ENCODE data around the gene TBC1D19.

TBC1D19 gene

DNA sequence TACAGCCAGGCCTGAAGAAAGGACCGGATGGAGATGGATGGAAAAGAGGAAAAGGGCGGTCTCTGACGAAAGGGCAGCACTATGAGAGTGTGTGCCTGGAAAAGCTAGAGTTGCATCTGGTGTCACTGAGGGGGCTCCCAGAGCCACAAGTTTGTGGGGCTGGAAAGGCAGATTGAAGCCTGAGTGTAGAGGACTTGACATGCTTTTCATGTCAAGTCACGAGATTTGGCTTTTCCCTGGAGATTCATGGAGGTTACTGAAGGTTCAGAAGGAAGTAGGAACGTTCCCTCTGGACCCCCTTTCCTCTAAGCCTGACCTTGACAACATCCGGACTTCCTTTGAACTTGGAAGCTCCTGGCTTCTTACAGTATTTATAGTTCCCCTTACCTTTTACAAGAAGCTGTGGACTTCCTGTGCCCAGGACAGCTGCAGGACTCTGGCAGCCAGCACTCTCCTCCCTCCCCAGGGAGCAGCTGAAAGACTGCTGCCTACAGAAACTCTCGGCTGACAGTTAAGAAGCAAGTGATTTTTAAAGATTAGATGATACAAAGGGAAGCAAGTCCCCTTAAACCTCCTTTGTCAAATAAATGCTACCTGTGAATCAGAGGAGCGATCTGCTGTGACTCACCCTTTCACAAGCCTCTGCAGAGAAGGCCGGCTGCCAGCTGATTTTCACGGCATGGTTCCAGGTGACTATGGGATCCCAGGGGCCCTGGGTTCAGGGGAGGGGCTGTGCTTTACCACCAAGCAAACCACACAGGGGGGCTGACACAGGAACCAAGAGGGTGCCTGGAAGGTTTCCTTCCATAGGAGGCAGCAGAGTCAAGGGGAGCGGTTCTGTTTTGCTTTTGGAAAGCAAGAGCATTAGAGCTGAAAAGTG lies 203.8 kb downstream of the TBC1D19 start:
- Histone ChIP-seq H3K4me3 (ENCODE audit: low read length in 2 of 2) (no peak overlapping the region), H3K36me3 (ENCODE audit: control insufficient read depth in 2 of 2, insufficient read depth in 2 of 2, low read length in 2 of 2) (peaks cover 0 to 2% of the 10 kb centered on the region in 2 donors), H3K27ac (ENCODE audit: low read length) (peak overlapping the region; percentile 13), H3K27me3 (ENCODE audit: control insufficient read depth in 1 of 2, insufficient read depth in 2 of 2, low read length in 2 of 2) (no peaks in the 10 kb centered on the region), H3K9ac (ENCODE audit: low read length in 2 of 2) (no peak overlapping the region), H3K9me3 (ENCODE audit: control insufficient read depth in 2 of 2, low read length in 2 of 2) (no peaks in the 10 kb centered on the region), H3K4me1 (ENCODE audit: control insufficient read depth, insufficient read depth, low read length) (peaks cover 7% of the 10 kb centered on the region)

DNA sequence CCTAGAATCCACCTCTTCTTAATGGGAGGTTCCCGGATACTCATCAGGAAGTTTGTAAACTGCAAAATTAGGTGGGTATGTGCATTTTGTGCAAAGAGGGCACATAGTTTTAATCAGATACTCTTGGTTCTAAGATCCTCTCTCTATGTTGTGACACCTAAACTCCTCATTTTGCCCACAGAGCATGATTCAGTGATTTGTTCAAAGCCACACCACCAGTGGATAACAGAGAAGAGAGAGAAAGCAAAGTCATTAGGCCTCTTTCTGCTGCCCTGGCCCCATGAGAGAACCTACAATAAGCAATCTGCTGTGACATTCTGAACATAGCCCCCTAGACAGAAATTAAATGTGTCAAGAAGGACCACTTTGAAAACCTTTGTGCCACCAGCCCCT lies 204.5 kb downstream of the TBC1D19 start:
- Histone ChIP-seq H3K9ac (ENCODE audit: low read length in 2 of 2) (no peak overlapping the region), H3K36me3 (ENCODE audit: control insufficient read depth in 2 of 2, insufficient read depth in 2 of 2, low read length in 2 of 2) (peaks cover 0 to 2% of the 10 kb centered on the region in 2 donors), H3K9me3 (ENCODE audit: control insufficient read depth in 2 of 2, low read length in 2 of 2) (no peaks in the 10 kb centered on the region), H3K4me3 (ENCODE audit: low read length in 2 of 2) (no peak overlapping the region), H3K27ac (ENCODE audit: low read length) (peak overlapping the region; percentile 13), H3K27me3 (ENCODE audit: control insufficient read depth in 1 of 2, insufficient read depth in 2 of 2, low read length in 2 of 2) (no peaks in the 10 kb centered on the region), H3K4me1 (ENCODE audit: control insufficient read depth, insufficient read depth, low read length) (peaks cover 7% of the 10 kb centered on the region)

DNA sequence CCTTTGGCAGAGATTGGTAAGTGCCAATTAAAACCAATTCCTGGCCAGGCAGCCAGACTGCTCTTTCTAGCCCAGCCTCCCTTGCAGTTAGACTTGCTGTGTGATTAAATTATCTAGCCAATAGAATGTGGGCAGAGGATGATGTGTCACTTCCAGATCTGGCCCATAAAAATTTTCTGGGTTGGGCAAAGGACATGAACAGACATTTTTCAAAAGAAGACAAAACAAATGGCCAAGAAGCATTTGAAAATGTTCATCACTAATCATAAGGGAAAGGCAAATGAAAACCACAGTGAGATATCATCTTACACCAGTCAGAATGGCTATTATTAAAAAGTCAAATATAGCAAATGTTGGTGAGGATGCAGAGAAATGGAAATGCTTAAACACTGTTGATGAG lies 205.3 kb downstream of the TBC1D19 start:
- H3K36me3 ChIP-seq (ENCODE audit: control insufficient read depth in 2 of 2, insufficient read depth in 2 of 2, low read length in 2 of 2): no peaks in the 10 kb centered on the region
- H3K4me3 ChIP-seq (ENCODE audit: low read length in 2 of 2): no peak overlapping the region
- H3K27ac ChIP-seq (ENCODE audit: low read length): no peak overlapping the region
- H3K9ac ChIP-seq (ENCODE audit: low read length in 2 of 2): no peak overlapping the region
- H3K4me1 ChIP-seq (ENCODE audit: control insufficient read depth, insufficient read depth, low read length): peaks cover 7% of the 10 kb centered on the region
- no peaks in the 10 kb centered on the region for H3K9me3 ChIP-seq (ENCODE audit: control insufficient read depth in 2 of 2, low read length in 2 of 2)
- no peaks in the 10 kb centered on the region for H3K27me3 ChIP-seq (ENCODE audit: control insufficient read depth in 1 of 2, insufficient read depth in 2 of 2, low read length in 2 of 2)

DNA sequence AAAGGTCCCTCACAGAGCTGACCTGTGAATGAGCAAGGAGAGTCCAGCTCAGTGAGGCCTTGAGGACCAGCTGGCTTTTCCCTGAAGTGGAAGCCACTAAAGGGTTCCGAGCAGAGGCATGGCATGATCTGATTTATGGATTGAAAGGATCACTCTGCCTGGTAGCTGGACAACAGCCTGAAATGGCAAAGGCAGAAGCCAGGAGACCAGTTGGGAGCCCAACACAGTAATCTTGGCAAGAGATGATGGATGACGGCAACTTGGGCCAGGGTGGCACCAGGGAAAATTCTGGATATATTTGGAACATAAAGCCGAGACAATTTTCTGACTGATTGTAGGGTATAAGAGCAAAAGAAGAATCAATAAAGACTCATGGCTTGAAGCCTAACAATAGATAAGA lies 207.5 kb downstream of the TBC1D19 start:
- Histone ChIP-seq H3K4me3 (ENCODE audit: low read length in 2 of 2) (no peak overlapping the region), H3K36me3 (ENCODE audit: control insufficient read depth in 2 of 2, insufficient read depth in 2 of 2, low read length in 2 of 2) (no peaks in the 10 kb centered on the region), H3K4me1 (ENCODE audit: control insufficient read depth, insufficient read depth, low read length) (peaks cover 7% of the 10 kb centered on the region), H3K27me3 (ENCODE audit: control insufficient read depth in 1 of 2, insufficient read depth in 2 of 2, low read length in 2 of 2) (no peaks in the 10 kb centered on the region), H3K27ac (ENCODE audit: low read length) (no peak overlapping the region), H3K9ac (ENCODE audit: low read length in 2 of 2) (no peak overlapping the region), H3K9me3 (ENCODE audit: control insufficient read depth in 2 of 2, low read length in 2 of 2) (no peaks in the 10 kb centered on the region)

DNA sequence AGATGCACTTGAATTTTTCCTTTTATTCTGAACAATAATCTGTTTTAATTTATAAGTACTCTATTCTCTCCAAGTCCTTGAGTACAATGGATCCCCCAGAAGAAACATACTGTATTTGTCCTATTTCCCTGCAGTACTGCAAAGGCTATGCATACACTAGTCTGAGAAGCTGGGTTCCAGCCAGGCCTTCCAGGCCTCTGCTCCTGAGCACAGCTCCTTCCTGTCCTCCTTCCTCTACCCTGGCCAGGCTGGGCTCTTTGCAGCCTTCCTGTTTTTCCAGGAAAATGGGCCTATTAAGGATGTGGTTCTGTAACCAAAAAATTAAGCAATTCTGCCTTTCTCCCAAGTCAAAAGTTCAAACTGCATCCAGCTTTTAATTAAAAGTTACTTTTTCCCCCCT lies 208.8 kb downstream of the TBC1D19 start:
- Histone ChIP-seq H3K4me1 (ENCODE audit: control insufficient read depth, insufficient read depth, low read length) (peaks cover 7% of the 10 kb centered on the region), H3K9ac (ENCODE audit: low read length in 2 of 2) (no peak overlapping the region), H3K9me3 (ENCODE audit: control insufficient read depth in 2 of 2, low read length in 2 of 2) (no peaks in the 10 kb centered on the region), H3K4me3 (ENCODE audit: low read length in 2 of 2) (no peak overlapping the region), H3K27ac (ENCODE audit: low read length) (no peak overlapping the region), H3K36me3 (ENCODE audit: control insufficient read depth in 2 of 2, insufficient read depth in 2 of 2, low read length in 2 of 2) (no peaks in the 10 kb centered on the region), H3K27me3 (ENCODE audit: control insufficient read depth in 1 of 2, insufficient read depth in 2 of 2, low read length in 2 of 2) (no peaks in the 10 kb centered on the region)

DNA sequence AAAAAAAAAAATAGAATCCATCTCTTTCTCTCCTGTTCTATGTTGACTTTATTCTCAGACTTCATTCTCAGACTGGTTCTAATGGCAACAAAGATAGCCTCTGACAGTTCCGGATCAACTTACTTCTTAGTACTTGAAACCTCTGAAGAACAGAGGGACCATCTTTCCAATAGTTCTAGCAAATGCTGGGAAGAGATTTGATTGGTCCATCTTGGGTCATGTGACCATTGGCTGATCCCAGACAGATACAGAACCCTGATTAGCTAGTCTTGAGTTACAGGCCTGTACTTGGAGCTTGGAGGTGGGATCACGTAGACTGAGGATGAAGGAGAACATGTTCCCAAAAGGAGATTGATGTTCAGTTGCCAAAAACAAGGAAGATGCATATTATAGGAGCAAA lies 209.9 kb downstream of the TBC1D19 start:
- H3K27me3 ChIP-seq (ENCODE audit: control insufficient read depth in 1 of 2, insufficient read depth in 2 of 2, low read length in 2 of 2): no peaks in the 10 kb centered on the region
- H3K9ac ChIP-seq (ENCODE audit: low read length in 2 of 2): no peak overlapping the region
- H3K27ac ChIP-seq (ENCODE audit: low read length): no peak overlapping the region
- no peaks in the 10 kb centered on the region for H3K4me1 ChIP-seq (ENCODE audit: control insufficient read depth, insufficient read depth, low read length)
- H3K9me3 ChIP-seq (ENCODE audit: control insufficient read depth in 2 of 2, low read length in 2 of 2): no peaks in the 10 kb centered on the region
- no peak overlapping the region for H3K4me3 ChIP-seq (ENCODE audit: low read length in 2 of 2)
- H3K36me3 ChIP-seq (ENCODE audit: control insufficient read depth in 2 of 2, insufficient read depth in 2 of 2, low read length in 2 of 2): no peaks in the 10 kb centered on the region

DNA sequence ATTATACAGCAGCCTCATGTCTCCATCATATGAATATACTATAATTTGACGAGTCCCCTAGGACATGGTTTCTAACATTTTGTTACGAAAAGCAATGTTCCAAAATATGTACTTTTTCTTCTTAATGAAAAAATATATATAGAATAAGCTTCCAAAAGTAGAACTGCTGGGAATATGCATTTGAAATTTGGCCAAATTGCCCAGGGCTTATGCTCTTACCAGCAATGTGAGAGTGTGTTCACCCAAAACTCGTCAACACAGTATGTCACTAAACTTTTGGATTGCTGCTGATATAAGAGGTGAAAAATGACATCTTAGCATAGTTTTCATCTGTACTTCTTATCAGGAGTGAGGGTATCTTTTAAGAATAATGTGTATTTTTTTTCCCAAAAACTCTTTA lies 212.2 kb downstream of the TBC1D19 start:
- H3K9me3 ChIP-seq (ENCODE audit: control insufficient read depth in 2 of 2, low read length in 2 of 2): no peaks in the 10 kb centered on the region
- H3K27ac ChIP-seq (ENCODE audit: low read length): no peak overlapping the region
- H3K4me1 ChIP-seq (ENCODE audit: control insufficient read depth, insufficient read depth, low read length): no peaks in the 10 kb centered on the region
- H3K9ac ChIP-seq (ENCODE audit: low read length in 2 of 2): no peak overlapping the region
- no peaks in the 10 kb centered on the region for H3K36me3 ChIP-seq (ENCODE audit: control insufficient read depth in 2 of 2, insufficient read depth in 2 of 2, low read length in 2 of 2)
- no peaks in the 10 kb centered on the region for H3K27me3 ChIP-seq (ENCODE audit: control insufficient read depth in 1 of 2, insufficient read depth in 2 of 2, low read length in 2 of 2)
- H3K4me3 ChIP-seq (ENCODE audit: low read length in 2 of 2): no peak overlapping the region

DNA sequence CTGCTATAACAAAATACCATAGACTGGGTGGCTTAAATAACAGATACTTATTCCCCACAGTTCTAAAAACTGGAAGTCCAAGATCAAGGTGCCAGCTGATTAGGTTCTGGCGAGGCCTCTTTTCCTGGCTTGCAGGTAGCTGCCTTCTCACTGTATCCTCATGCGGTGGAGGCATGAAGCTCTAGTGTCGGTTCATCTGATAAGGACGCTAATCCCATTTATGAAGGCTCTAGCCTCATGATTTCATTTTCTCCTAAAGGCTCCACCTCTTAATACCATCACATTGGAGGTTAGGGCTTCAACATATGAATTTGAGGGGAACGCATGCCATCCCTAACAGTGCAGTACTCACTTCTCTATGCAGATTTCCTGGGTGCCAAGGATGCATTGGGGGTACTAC lies 218.9 kb downstream of the TBC1D19 start:
- no peaks in the 10 kb centered on the region for H3K4me1 ChIP-seq (ENCODE audit: control insufficient read depth, insufficient read depth, low read length)
- H3K4me3 ChIP-seq (ENCODE audit: low read length in 2 of 2): no peak overlapping the region
- no peaks in the 10 kb centered on the region for H3K36me3 ChIP-seq (ENCODE audit: control insufficient read depth in 2 of 2, insufficient read depth in 2 of 2, low read length in 2 of 2)
- no peak overlapping the region for H3K9ac ChIP-seq (ENCODE audit: low read length in 2 of 2)
- no peak overlapping the region for H3K27ac ChIP-seq (ENCODE audit: low read length)
- H3K27me3 ChIP-seq (ENCODE audit: control insufficient read depth in 1 of 2, insufficient read depth in 2 of 2, low read length in 2 of 2): no peaks in the 10 kb centered on the region
- no peaks in the 10 kb centered on the region for H3K9me3 ChIP-seq (ENCODE audit: control insufficient read depth in 2 of 2, low read length in 2 of 2)

DNA sequence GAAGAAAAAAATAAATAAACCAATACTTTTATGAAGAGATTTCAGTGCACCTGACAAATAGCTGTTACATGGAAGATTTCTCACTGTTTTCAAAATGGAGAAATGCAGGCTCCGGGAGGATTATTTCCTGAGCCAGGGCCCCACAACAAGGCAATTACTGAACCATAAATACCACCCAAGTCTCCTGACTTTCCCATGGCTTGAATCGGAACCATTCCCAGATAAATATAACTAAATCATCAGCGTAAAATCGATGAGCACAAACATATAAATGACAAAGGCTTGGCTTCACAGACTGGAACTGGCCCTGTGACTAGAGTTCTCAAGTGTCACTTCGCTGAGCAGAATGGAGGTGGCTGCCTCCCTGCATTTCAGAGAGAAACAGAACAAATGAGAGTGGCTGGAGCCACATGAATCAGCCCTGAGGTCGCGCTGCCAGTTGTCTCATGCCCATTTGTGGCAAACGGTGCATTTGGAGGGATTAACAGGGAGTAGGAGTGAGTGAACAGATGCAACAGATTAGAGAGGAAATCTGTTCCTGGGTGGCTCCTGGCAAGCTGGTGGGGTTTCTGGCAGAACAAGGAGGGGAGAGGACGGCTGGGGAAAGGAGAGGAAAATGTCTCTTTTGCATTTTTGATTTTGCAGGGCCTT lies 219.5 kb downstream of the TBC1D19 start:
- Histone ChIP-seq H3K9ac (ENCODE audit: low read length in 2 of 2) (no peak overlapping the region), H3K27ac (ENCODE audit: low read length) (no peak overlapping the region), H3K9me3 (ENCODE audit: control insufficient read depth in 2 of 2, low read length in 2 of 2) (no peaks in the 10 kb centered on the region), H3K36me3 (ENCODE audit: control insufficient read depth in 2 of 2, insufficient read depth in 2 of 2, low read length in 2 of 2) (no peaks in the 10 kb centered on the region), H3K4me3 (ENCODE audit: low read length in 2 of 2) (no peak overlapping the region), H3K27me3 (ENCODE audit: control insufficient read depth in 1 of 2, insufficient read depth in 2 of 2, low read length in 2 of 2) (no peaks in the 10 kb centered on the region), H3K4me1 (ENCODE audit: control insufficient read depth, insufficient read depth, low read length) (no peaks in the 10 kb centered on the region)

DNA sequence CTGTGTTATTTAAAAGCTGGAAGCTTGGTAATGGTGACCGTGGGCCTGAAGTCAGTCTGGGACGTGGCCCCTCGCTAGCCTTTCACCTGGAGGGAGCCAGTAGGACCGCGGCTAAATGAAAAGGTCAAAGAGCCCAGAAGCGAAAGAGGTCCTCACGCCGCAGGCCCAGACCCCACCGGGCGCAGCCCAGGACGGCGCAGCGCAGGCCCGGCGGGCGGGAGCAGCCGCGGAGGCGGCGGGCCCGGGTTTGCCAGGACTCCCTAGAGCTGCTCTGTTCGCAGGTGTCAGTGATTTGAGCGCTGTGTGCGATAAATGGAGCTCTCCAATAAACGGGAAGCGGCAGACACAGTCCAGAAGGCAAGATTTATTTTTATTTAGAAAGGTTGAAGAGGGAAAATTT lies 220.6 kb downstream of the TBC1D19 start:
- H3K4me3 ChIP-seq (ENCODE audit: low read length in 2 of 2): peak overlapping the region in 1 of 2 donors; percentile 27
- no peaks in the 10 kb centered on the region for H3K27me3 ChIP-seq (ENCODE audit: control insufficient read depth in 1 of 2, insufficient read depth in 2 of 2, low read length in 2 of 2)
- H3K4me1 ChIP-seq (ENCODE audit: control insufficient read depth, insufficient read depth, low read length): no peaks in the 10 kb centered on the region
- H3K27ac ChIP-seq (ENCODE audit: low read length): no peak overlapping the region
- no peak overlapping the region for H3K9ac ChIP-seq (ENCODE audit: low read length in 2 of 2)
- H3K9me3 ChIP-seq (ENCODE audit: control insufficient read depth in 2 of 2, low read length in 2 of 2): no peaks in the 10 kb centered on the region
- H3K36me3 ChIP-seq (ENCODE audit: control insufficient read depth in 2 of 2, insufficient read depth in 2 of 2, low read length in 2 of 2): no peaks in the 10 kb centered on the region

DNA sequence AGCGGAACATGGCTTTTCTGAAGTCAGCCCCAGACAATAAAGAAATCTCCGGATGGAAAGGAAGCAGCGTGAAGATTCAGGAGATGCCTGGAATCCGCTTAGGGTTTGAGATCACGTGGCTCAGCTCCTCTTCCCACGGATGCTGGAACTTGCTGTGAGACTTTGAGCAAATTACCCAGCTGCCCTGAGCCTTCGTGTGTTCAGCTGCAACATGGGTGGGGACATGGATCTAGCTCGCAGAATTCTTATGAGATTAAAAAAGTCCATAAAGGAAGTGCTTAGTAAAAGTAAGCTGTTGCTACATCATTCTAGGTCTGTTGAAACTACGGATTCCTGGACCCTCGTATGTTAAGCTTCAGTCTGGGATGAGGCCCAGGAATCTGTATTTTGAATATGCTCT lies 221.0 kb downstream of the TBC1D19 start:
- H3K4me1 ChIP-seq (ENCODE audit: control insufficient read depth, insufficient read depth, low read length): no peaks in the 10 kb centered on the region
- H3K4me3 ChIP-seq (ENCODE audit: low read length in 2 of 2): peak overlapping the region in 1 of 2 donors; percentile 27
- no peak overlapping the region for H3K27ac ChIP-seq (ENCODE audit: low read length)
- H3K9ac ChIP-seq (ENCODE audit: low read length in 2 of 2): peak overlapping the region in 1 of 2 donors; percentile 27
- no peaks in the 10 kb centered on the region for H3K27me3 ChIP-seq (ENCODE audit: control insufficient read depth in 1 of 2, insufficient read depth in 2 of 2, low read length in 2 of 2)
- H3K36me3 ChIP-seq (ENCODE audit: control insufficient read depth in 2 of 2, insufficient read depth in 2 of 2, low read length in 2 of 2): no peaks in the 10 kb centered on the region
- H3K9me3 ChIP-seq (ENCODE audit: control insufficient read depth in 2 of 2, low read length in 2 of 2): no peaks in the 10 kb centered on the region

Measured in stomach smooth muscle (tissue), 2 donors.